Measurements from ENCODE around the gene KRTAP17-1.
A peak's percentile ranks its signal among the peaks of the same experiment; 100 is the strongest.
"Not testable (repeated sequence)": the region's sequence is repeated elsewhere in the genome, so short reads cannot be mapped to it uniquely, and the experiment has no call there.

Gene KRTAP17-1

DNA sequence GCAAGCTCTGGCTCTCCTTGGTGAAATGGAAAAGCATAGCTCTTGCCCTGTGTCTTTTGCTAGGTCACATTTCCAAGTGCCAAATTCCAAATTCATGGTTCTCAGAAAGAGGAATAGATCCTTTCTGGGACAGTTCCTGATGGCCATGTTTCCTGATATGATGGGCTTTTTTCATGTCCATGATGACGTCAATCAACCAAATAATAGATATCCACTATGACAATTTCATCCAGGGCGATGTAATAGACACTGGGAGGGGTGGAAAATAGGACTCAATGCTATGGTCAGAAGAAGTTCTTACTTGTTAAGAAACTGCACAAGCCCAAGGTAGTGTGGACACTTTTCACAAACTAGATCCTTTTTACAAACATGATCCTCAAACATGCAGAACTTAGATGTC is 35.7 kb upstream of the KRTAP17-1 start:
- TF ChIP-seq, protein P1, sequence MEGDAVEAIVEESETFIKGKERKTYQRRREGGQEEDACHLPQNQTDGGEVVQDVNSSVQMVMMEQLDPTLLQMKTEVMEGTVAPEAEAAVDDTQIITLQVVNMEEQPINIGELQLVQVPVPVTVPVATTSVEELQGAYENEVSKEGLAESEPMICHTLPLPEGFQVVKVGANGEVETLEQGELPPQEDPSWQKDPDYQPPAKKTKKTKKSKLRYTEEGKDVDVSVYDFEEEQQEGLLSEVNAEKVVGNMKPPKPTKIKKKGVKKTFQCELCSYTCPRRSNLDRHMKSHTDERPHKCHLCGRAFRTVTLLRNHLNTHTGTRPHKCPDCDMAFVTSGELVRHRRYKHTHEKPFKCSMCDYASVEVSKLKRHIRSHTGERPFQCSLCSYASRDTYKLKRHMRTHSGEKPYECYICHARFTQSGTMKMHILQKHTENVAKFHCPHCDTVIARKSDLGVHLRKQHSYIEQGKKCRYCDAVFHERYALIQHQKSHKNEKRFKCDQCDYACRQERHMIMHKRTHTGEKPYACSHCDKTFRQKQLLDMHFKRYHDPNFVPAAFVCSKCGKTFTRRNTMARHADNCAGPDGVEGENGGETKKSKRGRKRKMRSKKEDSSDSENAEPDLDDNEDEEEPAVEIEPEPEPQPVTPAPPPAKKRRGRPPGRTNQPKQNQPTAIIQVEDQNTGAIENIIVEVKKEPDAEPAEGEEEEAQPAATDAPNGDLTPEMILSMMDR (IDR thresholded peaks at IDR 0.05) = no peak
- H3K27me3 Mint-ChIP-seq (ENCODE audit: low read depth, poor library complexity) = peaks cover 15% of the 10 kb centered on the region
- no peaks in the 10 kb centered on the region for H3K9me3 Mint-ChIP-seq
- H3K4me3 Mint-ChIP-seq = no peak overlapping the region
- no peaks in the 10 kb centered on the region for H3K36me3 Mint-ChIP-seq (ENCODE audit: low read depth)
- H3K27ac Mint-ChIP-seq = no peak overlapping the region
- no peak for DNase-seq
- H3K4me1 Mint-ChIP-seq = no peaks in the 10 kb centered on the region

DNA sequence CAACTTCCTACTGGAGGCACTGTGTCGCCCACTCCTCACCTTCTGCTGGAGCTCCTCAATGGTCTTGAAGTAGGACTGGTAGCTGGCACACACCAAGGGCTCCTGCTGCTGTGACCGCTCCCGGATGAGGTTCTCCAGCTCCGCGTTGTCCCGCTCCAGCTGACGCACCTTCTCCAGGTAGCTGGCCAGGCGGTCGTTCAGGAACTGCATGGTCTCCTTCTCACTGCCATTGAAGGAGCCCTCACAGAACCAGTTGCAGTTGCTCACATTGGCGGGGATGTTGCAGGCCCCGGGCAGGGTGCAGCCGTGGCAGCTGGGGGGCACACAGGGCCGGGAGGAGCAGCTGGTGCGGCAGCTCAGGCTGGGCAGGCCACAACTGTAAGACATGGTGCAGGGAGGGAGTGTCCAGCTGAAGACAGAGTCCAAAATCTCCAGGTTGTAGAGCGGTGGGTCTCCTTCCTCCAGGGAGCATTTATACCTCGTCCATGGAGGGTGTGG is 34.9 kb upstream of the KRTAP17-1 start, which contains the start of gene KRT33A:
Gene KRT33A, minus strand, starts transcription at position 448 of the 498 bp plus-strand sequence. Its CDS starts 61 bp downstream, at position 387.
- H3K9me3 Mint-ChIP-seq; H3K4me3 Mint-ChIP-seq; H3K4me1 Mint-ChIP-seq; H3K36me3 Mint-ChIP-seq (ENCODE audit: low read depth); DNase-seq: not testable (repeated sequence)
- H3K27ac Mint-ChIP-seq = peak within 1 kb of the TSS; percentile 20
- peaks cover 17% of the 10 kb centered on the region for H3K27me3 Mint-ChIP-seq (ENCODE audit: low read depth, poor library complexity)

GRCh38 chr17:41347869-41348760 is 32.6 kb upstream of the KRTAP17-1 start:
- H3K36me3 Mint-ChIP-seq (ENCODE audit: low read depth) = peaks cover 3% of the 10 kb centered on the region
- no peak overlapping the region for H3K4me3 Mint-ChIP-seq
- H3K9me3 Mint-ChIP-seq = peaks cover 4% of the 10 kb centered on the region
- TF ChIP-seq, protein P1 (IDR thresholded peaks at IDR 0.05) = no peak
- no peak overlapping the region for H3K27ac Mint-ChIP-seq
- peaks cover 4% of the 10 kb centered on the region for H3K4me1 Mint-ChIP-seq
- no peak for DNase-seq
- peaks cover 17% of the 10 kb centered on the region for H3K27me3 Mint-ChIP-seq (ENCODE audit: low read depth, poor library complexity)

DNA sequence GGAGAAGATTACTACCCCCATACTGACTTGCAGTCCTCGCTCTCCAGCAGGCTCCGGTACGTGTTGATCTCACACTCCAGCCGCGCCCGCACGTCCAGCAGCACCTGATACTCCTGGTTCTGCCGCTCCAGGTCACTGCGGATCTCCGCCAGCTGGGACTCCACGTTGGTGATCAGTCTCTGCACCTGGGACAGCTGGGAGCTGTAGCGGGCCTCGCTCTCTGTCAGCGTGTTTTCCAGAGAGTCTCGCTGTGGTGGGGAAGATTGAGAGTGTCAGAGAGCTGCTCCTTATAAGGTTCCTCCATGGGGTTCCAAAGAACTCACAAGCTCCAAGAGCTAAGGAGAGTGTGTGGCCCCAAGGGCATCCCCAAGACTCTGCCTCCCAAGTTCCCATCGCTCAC is 30.9 kb upstream of the KRTAP17-1 start:
- not testable (repeated sequence) for DNase-seq; H3K36me3 Mint-ChIP-seq (ENCODE audit: low read depth); H3K4me1 Mint-ChIP-seq; H3K4me3 Mint-ChIP-seq; H3K27ac Mint-ChIP-seq
- Mint-ChIP-seq H3K27me3 (ENCODE audit: low read depth, poor library complexity) (peaks cover 13% of the 10 kb centered on the region), H3K9me3 (peaks cover 18% of the 10 kb centered on the region)

GRCh38 chr17:41345992-41346391 is 30.5 kb upstream of the KRTAP17-1 start:
- TF ChIP-seq, protein P1 (IDR thresholded peaks at IDR 0.05) = no peak
- no peak overlapping the region for H3K4me3 Mint-ChIP-seq
- H3K27ac Mint-ChIP-seq = no peak overlapping the region
- peaks cover 18% of the 10 kb centered on the region for H3K9me3 Mint-ChIP-seq
- H3K36me3 Mint-ChIP-seq (ENCODE audit: low read depth) = peaks cover 5% of the 10 kb centered on the region
- peaks cover 9% of the 10 kb centered on the region for H3K27me3 Mint-ChIP-seq (ENCODE audit: low read depth, poor library complexity)
- DNase-seq = no peak
- H3K4me1 Mint-ChIP-seq = peaks cover 7% of the 10 kb centered on the region

GRCh38 chr17:41343029-41343428 is 27.5 kb upstream of the KRTAP17-1 start:
- Mint-ChIP-seq H3K4me1 (peaks cover 18% of the 10 kb centered on the region), H3K27me3 (ENCODE audit: low read depth, poor library complexity) (peaks cover 6% of the 10 kb centered on the region), H3K4me3 (no peak overlapping the region), H3K27ac (peak overlapping the region; percentile 19), H3K36me3 (ENCODE audit: low read depth) (peaks cover 5% of the 10 kb centered on the region), H3K9me3 (peaks cover 18% of the 10 kb centered on the region)
- TF ChIP-seq, protein P1 (IDR thresholded peaks at IDR 0.05) = no peak
- no peak for DNase-seq
